GM18868 (cell line): ENCODE results near the gene HIPK3.
"Not testable (repeated sequence)": the region's sequence is repeated elsewhere in the genome, so short reads cannot be mapped to it uniquely, and the experiment has no call there.

Experiments
- ATAC-seq: cut with Tn5 transposase; IDR thresholded peaks from one replicate; pipeline ENCODE4 v1.9.1; 2021; ENCODE audit warnings: mild to moderate bottlenecking, moderate library complexity; ENCODE audit not compliant: unreplicated experiment

Gene HIPK3

DNA sequence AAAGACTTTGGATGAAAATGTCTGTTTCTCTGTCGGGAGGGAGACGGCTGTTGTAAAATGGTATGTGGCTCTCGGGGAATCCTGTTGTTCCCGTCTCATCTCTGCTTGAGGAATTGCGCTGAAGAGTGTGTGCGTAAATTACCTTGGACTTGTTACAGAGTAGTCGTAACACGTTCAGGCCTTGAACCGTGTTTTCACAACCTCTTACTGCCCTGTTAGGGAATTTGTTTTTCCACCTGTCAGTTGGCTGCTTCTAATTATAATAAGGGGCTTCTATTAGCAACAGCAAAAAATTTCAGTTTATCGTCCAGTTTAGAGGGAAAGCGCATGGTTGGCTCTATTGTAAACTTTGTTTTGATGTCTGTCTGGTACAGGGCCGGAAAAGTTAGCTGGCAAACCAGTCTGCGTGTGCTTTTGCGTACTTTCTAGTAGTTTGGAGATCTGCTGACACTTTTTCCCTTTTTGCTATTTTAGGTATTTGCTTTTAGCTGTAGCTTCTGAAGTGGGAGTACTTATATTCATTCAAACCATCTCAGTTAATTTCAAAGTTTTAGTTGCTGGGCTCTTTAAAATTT lies 1.5 kb downstream of the HIPK3 start:
- peak; percentile 10 for ATAC-seq

DNA sequence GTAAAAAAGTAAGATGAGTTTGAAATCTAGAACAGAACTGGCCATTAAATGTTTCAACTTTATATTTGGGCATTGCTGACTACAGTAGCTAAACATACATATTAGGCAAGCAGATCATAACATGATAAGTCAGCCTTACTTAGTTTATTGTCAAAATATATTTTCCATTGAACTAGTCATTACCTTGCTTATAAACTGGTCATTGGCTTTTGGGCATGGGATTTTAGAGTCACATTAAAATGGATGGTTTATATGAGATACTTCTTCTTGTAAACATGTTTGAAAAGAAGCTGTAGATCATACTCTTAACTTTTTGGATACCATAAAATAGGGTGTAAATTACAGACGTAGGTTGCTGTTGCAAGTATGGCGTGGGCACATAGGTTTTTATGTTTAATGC lies 2.7 kb downstream of the HIPK3 start:
- no peak for ATAC-seq

DNA sequence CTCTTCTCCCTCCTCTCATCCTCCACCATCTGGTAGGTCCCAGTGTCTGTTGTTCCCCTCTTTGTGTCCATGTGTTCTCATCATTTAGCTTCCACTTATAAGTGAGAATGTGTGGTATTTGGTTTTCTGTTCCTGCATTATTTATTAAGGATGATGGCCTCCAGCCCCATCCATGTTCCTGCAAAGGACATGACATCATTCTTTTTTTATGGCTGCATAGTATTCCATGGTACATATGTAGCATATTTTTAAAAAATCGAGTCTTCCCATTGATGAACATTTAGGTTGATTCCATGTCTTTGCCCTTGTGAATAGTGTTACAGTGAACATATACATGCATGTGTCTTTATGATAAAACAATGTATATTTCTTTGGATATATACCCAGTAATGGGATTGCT lies 4.2 kb downstream of the HIPK3 start:
- ATAC-seq: not testable (repeated sequence)

DNA sequence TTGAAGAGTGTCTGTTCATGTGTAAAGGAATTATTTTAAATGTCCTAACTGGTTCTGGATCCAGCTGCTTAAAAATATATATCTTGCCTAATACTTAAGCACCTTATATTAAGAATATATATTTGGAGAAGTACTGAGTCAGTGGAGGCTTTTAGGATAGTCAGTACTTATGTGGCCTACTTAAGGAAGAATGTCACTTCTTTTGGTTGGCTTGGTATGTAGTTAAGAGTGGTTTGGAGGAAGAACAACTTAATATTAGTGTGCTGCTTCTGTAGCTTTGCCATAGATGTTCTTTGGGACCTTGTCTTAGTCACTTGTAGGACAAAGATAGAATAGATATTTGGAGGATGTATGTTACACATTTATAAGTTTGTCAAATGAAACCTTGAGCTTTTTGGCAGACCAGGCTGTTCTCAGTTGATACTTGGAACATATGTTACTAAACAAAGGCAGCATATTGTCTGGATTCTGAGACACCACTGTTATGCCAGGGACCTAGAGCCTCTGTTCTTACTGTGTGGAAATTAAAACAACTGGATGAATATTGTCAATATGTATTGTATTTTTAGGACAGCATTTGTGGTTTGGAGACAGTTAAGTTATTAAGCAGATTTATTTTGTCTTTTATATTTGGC lies 4.9 kb downstream of the HIPK3 start:
- ATAC-seq: no peak

DNA sequence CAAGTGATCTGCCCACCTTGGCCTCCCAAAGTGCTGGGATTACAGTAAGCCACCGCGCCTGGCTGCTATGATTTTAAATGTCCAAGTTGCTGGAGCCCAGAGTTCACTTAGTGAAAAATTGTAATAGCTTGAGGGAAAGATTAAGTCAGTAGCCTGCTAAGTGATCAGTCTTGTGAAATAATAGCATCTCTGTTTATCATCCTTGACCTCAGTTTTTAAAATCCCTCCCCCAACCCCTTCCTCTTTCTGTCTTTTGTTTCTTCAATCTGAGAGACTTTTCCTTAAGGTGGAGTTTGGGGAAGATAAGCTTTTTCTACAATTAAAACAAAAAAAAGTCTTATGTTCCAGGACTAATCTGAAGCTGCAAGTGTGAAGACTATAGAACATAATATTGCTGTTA lies 6.4 kb downstream of the HIPK3 start:
- no peak for ATAC-seq

DNA sequence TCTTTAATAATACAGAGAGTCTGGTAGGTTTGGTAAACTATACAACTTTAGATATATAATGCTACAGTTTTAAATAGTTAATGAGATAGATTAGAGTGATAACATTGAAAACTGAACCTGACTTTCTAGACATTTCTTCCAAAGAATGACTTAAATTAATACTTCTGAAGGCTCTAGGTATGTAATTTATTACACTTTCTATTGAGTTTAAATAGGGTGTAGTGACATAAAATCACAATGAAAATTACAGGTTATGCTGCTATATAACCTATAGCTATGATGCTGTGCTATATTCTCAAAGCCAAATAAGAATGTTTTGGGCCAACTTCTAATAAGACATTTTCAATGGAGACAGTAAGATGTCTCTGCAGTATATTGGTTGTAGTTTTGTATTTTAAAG lies 7.7 kb downstream of the HIPK3 start:
- ATAC-seq: no peak

DNA sequence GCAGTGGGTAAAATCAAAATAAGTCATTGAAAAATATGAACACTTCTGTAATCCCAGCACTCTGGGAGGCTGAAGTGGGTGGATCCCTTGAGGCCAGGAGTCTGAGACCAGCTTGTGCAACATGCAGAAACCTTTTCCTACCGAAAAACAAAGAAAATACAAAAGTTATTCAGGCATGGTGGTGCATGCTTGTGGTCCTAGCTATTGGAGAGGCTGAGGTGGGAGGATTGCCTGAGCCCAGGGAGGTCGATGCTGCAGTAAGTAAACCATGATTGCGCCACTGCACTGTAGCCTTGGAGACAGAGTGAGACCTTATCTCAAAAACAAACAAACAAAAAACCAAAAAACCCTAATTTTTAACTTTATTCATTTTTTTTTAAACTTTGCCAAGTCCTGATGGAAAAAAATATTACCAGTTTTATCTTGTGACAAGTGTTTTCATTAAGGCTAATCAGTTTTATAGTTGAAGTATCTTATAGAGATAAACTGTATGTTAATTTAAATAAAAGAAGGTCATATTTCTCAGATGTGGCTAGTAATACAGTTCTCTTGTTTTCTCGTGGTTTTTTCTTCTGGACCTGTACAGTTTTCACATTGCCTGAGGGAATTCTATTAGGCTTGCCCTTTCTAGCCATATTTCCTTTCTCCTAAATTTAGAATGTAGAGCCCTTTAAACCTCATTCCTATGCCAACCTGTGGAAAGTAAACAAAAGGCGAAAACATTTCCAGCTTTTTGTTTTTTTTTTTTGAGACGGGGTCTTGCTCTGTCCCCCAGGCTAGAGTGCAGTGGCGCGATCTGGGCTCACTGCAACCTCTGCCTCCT lies 9.4 kb downstream of the HIPK3 start:
- ATAC-seq: no peak

DNA sequence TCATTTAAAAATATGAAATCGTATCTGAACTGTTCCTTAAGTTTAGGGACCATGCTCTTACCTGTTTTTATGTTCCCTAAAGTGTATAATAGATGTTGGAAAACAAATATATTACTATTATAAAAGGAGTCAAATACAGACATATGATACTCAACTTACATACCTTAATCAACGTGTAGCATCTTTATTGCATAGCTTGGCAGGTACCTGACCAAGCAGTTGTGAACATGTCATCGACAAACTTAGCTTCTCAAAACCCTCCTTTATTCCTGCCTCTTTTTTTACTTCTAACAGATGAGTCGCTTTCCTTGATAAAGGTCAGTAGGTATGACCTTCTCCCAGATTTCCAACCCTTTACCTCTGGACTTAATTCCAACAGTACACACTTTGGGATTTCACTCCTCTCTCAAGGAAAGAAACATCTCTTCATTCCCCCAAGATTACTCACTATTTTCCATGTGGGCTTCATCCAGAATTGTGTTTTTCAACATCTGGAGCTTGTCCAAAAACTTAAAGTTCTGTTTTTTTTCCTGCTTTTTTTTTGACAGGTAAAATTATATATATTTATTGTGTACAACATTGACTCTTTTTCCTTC lies 11.9 kb downstream of the HIPK3 start:
- ATAC-seq: no peak

DNA sequence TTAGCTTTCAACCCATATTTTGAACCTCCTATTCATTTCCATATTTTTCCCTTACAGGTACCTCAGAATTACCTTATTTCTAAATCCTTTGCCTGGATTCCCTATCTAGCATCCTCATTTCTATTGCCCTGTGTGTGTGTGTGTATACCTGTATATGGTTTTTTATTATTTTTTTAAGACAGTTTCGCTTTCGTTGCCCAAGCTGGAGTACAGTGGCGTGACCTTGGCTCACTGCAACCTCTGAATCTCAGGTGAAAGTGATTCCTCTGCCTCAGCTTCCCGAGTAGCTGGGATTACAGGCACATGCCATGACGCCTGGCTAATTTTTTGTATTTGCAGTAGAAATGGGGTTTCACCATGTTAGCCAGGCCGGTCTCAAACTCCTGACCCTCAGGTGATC lies 12.6 kb downstream of the HIPK3 start:
- no peak for ATAC-seq

DNA sequence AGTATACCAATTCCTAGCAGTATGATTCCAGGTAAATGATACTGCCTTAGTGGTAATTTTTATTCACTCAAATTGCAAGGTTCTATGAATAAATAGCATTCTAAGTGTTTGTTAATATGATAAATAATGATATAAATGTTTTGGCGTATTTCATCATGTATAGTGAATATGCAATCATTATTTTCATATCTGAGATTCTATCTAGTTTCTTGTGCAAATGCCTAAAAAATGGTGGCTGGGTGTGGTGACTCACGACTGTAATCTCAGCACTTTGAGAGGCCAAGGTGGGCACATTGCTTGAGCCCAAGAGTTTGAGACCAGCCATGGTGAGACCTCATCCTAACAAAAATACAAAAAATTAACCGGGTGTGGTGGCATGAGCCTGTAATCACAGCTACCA lies 13.9 kb downstream of the HIPK3 start:
- ATAC-seq: no peak

DNA sequence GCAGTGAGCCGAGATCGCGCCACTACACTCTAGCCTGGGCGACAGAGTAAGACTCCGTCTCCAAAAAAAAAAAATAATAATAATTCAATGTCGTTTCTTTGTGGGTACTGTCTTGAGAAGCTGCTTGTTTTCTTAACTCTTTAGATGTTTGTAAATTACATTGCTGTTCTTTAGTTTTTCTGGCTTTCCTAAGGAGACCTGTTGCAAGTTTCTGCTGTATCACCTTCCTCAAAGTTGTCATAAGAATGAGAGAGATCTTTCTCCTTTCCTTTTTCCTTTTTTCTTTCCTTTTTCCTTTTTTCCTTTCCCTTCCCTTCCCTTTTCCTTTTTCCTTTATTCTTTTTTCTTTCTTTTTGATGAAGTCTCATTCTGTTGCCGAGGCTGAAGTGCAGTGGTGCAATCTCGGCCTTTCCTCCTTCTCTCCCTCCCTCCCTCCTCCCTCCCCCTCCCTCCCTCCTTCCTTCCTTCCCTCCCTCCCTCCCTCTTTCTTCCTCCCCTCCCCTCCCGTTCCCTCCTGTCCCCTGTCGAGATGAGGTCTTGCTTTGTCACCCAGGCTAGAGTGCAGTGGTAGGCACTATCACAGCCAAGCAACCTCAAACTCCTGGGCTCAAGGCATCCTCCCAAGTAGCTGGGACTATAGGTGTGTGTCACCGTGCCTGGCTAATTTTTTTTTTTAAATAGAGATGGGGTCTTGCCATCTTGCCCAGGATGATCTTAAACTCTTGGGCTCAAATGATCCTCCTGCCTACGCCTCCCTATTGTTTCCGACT lies 15.3 kb downstream of the HIPK3 start:
- no peak for ATAC-seq

DNA sequence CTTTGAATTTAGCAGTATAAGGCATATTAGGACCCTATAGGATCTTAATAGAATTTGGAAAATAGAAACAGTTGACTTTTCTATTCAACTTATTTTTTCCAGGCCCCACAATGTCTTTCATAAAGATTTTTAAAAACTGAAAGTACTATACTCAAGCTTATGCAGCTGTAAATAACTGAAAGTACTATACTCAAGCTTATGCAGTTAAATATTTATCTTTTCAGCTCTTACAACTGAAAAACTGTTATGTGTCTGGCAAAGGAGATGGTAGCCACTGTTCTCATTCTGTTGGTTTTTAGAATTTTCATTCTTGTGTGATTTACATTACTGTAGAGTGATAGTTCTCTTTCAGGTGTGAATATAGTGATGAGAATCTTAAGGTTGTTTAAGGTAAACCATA lies 16.5 kb downstream of the HIPK3 start:
- ATAC-seq: no peak

DNA sequence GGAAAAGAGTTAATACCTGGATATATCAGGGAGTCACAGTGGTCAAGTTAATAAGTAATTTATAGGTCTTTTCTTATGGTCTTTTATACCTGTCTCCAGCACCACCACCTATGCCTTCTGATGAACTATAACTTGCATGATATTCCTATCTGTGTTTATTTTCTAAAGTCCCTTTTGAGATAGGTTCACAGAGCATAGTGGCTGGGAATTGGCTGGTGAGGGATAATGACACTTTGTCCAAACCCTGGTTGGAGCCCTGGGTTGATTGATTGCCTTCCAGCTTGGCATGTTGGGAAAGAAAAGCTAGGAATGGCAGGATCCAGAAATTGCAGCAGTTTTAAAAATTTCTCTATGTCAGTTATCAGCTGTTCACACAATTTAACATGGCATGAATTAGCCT lies 23.2 kb downstream of the HIPK3 start:
- no peak for ATAC-seq

DNA sequence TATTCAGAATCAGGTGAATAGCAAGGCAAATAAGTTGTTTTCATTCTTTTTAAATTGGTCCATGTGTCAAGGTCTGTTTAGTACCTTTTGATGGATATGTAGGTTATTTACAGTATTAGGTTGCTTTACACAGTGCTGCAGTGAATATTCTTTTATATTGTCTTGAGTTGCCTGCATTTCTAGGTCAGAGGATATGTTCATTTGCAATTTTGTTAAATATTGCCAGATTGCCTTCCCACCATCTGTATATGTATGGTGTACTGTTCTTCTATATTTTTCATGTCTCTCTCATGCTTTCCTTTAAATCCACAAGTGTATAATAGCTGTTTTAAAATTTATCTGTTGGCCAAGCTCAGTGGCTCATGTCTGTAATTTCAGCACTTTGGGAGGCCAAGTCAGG lies 24.6 kb downstream of the HIPK3 start:
- no peak for ATAC-seq

DNA sequence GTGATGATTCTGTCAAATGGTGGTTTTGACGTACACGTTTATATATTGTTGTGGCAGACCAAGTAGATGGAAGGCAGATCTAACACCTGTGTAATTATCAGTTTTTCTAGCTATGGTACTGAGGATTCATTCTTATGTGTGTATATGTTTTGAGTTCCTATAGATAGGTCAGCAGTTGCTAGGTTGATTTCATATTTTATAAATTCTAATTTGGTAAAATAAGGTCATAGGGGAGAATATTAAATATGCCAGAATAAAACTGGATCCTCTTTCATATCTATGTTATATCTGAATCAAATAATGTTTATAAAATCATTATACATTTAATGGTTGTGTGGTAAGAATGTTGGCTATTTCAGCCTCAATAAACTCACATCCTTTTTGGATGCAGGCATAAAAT lies 27.6 kb downstream of the HIPK3 start:
- ATAC-seq: no peak

DNA sequence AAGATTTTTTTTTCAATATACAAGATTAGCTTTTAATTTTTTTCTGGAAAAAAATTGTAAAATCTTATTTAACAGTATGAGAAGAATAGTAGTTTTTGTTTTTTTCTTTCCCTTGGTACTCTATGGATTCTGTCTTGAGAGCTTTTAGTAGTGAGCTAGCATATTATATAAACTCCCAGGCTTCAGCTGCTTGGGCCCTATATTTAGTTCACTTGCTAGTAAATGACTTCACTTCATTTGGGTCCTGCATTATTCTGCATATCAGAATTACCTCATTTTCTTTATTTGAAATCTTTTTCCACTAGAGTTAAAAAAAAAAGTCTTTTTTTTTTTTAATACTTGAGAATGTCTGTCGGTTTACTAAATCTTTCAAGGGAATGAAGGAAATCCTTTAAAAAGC lies 33.1 kb downstream of the HIPK3 start:
- no peak for ATAC-seq

DNA sequence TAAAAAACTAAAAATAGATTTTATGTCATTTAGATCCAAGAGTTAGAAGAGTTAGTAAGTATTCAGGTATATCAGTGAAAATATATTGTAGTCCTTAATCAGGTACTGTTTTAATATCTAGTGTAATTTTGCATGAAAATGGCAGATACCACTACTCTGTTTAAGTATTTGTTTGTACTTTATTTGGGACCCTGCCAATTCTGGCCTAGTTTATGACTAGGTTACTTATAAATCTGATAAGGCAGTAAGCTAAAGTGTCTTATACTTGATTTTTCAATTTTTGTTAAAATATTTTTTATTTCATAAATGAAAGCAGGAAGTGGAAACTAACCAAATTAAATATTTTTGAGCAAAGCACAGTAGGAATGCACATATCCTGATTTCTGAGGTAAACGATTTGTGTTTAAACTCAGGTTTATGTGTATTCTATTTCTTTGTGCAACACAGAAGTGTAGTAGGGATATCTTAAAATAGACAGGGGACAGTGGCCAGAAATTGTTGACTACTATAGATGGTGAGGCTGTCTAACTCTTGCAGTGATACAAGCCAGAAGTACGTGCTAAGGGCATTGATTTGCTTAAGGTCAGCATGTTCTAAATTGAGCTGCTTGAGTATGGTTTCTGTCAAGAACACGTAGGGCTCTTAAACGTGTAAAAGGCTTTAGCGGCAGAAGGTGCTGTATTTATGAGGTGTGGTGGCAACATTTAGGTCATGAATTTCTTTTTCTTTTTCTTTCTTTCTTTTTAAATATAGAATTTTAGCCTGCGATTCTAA lies 34.0 kb downstream of the HIPK3 start:
- ATAC-seq: peak; percentile 95

DNA sequence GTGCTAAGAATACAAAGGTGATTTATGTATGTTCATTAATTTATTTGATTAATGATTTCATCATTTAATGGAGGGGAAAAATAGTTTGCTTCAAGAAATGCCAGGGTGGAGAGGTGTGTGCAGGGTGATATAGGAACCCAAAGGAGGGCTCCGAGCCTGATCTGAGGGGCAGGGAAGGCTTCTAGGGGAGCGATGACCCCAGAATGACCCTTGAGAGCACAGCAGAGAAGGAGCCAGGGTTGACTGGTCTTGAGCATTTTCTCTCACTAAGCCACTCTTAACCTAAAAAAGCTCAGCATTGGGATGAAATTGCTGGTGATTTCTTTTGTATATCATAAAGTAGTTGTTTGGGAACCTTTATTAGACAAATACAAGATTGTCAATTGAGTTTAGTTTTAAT lies 35.1 kb downstream of the HIPK3 start:
- ATAC-seq: no peak

DNA sequence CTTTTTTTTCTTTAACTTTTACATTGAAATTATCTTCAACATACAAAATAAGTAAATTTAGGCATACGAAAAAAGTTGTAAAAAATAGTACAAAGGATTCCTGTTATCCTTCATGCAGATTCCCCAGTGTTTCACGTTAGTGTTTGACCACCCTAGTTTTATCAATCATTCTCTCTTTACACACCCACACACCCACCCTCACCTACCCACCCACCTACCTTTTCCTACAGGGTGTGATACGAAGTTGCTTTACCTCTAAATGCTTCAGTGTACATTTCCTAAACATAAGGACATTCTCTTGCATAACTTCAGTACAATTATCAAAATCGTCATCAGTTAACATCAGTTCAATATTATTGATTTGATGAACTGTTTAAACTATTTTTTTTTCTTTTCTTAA lies 37.0 kb downstream of the HIPK3 start:
- no peak for ATAC-seq

DNA sequence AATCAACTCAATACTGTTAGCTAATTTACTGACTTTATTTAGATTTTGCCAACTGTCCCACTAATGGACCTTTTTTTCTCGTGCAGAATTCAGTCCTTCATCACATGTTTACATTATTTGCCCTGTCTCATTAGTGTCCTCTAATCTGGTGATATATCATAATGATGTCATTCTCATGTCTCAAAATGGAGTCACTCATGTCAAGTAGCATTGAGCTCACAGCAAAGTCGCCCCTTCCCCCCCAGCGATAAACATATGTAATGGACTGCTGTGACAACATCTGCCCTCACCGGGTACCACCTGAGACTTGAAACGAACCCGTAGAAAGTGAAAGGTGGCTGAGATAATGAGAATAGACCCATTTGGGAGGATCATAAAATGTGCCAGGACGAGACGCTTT lies 37.6 kb downstream of the HIPK3 start:
- ATAC-seq: no peak
